HepG2 (cell line): ENCODE results near the gene ZNF683. TPM values are rescaled to one million over a fixed set of nuclear protein-coding genes. Genes with fewer than 3 reads are reported as not detected.
A peak's percentile ranks its signal among the peaks of the same experiment; 100 is the strongest.

Experiments used
- FOXA1 ChIP-seq, 2 experiments: fragments of 450-650 bp in 1 of 2; sonication (generic) in 1 of 2; formaldehyde crosslinking in 1 of 2; IDR thresholded peaks; 2 replicates each; pipeline versions ENCODE4 v1.4.0 to v1.6.1; 2016 to 2020; ENCODE audit warnings: missing genetic modification reagents in 1 of 2
- RBFOX2 ChIP-seq: fragments of 200-400 bp; formaldehyde crosslinking; IDR thresholded peaks from 2 replicates; pipeline ENCODE4 v1.6.1; 2017; ENCODE audit warnings: low read depth, mild to moderate bottlenecking, low read length
- SIX4 ChIP-seq: sonication (generic); formaldehyde crosslinking; IDR thresholded peaks from 2 replicates; pipeline ENCODE4 v1.4.0; 2020; ENCODE audit warnings: missing genetic modification reagents
- ZC3H13 ChIP-seq: sonication (generic); formaldehyde crosslinking; IDR thresholded peaks from 2 replicates; pipeline ENCODE4 v1.8.1; 2023; ENCODE audit warnings: mild to moderate bottlenecking, missing genetic modification reagents, moderate library complexity
- ZNF17 ChIP-seq: sonication (generic); formaldehyde crosslinking; IDR thresholded peaks from 2 replicates; pipeline ENCODE4 v1.5.0; 2020; ENCODE audit warnings: mild to moderate bottlenecking, missing genetic modification reagents
- ZNF207 ChIP-seq: fragments of 450-650 bp; IDR thresholded peaks from 2 replicates; pipeline ENCODE4 v1.6.1; 2016; ENCODE audit warnings: antibody characterized with exemption, borderline replicate concordance
- ZNF264 ChIP-seq: sonication (generic); formaldehyde crosslinking; IDR thresholded peaks from 2 replicates; pipeline ENCODE4 v1.4.0; 2020; ENCODE audit warnings: missing genetic modification reagents
- ZNF670 ChIP-seq: sonication (generic); formaldehyde crosslinking; IDR thresholded peaks from 2 replicates; pipeline ENCODE4 v1.8.0; 2022; ENCODE audit warnings: mild to moderate bottlenecking, missing genetic modification reagents, borderline replicate concordance
- ZSCAN9 ChIP-seq: IDR thresholded peaks from 2 replicates; pipeline ENCODE4 v1.6.1; 2016; ENCODE audit warnings: borderline replicate concordance
- polyA plus RNA-seq, 8 experiments: library from polyadenylated mRNA; depleted of rRNA in 3 of 8; stranded (reverse) in 7 of 8; unstranded in 1 of 8; fragments of >200 nt; fragmentation: Illumina TruSeq in 4 of 8; extraction: Trizol in 4 of 8; gene quantifications; 2 replicates each; pipeline versions ENCODE4 v1.2.1 to v1.2.3, GENCODE V29; 2011 to 2016; ENCODE audit warnings: low read depth in 4 of 8, missing spikeins in 1 of 8, mixed read lengths in 1 of 8; ENCODE audit not compliant: insufficient read depth in 1 of 8
- total RNA-seq, 5 experiments: library from RNA; depleted of rRNA; stranded (reverse); fragments of >200 nt; fragmentation: Illumina TruSeq; extraction: Trizol; gene quantifications; 2 replicates each; pipeline ENCODE4 v1.2.3, GENCODE V29; 2016; ENCODE audit warnings: low read depth in 1 of 5
- TF ChIP-seq, protein P1 (sequence below): sonication (generic); formaldehyde crosslinking; IDR thresholded peaks from one replicate; pipeline ENCODE4 v1.5.1; 2020; ENCODE audit warnings: mild to moderate bottlenecking, missing genetic modification reagents; ENCODE audit errors: not compliant biosample characterization
- TF ChIP-seq, protein P2 (sequence below): sonication (generic); formaldehyde crosslinking; IDR thresholded peaks from 2 replicates; pipeline ENCODE4 v1.4.0; 2020; ENCODE audit warnings: missing genetic modification reagents
- TF ChIP-seq, protein P3 (sequence below): conservative IDR thresholded peaks from 2 replicates; pipeline ENCODE4 v1.6.1; 2018; ENCODE audit warnings: missing genetic modification reagents

The ZNF683 gene
- total and polyA plus RNA-seq, 2 of the 13 experiments (the other 11 are each of a cell fraction or from before 2014, with no cell fraction given): not detected

DNA sequence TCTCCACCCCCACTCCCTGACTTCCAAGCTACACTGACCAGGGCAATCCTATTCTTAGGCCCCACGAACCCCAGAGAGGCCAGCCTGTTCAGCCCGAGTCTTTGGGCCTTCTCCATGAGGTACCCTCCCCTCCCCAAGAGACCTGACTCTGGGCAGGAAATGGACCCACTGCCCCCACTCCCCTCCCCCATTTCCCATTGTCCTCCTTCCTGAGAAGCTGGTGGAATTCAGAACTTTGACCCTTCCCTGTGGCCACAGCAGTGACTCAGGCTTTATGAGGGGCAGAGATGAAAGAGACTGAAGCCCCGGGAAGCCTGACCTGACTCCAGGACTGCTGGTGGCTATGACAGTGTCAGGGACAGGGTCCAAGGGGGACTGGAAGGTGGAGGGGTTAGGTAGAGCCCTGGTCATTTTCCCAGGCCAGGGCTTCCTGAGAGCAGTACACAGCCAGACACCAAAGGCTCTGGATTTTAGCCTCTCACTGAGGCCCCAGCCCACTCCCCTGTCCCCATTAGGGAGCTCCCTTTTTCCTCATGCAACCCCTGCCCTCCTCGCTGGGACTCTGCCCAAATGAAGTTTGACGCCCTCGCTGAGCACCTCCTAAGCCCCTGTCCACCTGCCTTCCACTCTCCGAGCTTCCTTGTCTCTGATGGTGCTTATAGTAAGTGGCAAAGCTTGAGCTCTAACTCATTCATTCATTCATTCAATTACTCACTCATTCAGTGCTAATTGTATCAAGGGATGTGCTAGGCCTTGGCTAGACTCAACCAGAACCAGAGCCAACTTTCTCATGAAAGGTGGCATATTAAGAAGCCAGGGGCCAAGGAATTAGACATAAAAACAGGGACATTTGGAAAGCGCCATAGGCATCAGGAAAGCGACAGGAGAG is 21.6 kb downstream of the ZNF683 start (continued):
- TF ChIP-seq, protein P1, sequence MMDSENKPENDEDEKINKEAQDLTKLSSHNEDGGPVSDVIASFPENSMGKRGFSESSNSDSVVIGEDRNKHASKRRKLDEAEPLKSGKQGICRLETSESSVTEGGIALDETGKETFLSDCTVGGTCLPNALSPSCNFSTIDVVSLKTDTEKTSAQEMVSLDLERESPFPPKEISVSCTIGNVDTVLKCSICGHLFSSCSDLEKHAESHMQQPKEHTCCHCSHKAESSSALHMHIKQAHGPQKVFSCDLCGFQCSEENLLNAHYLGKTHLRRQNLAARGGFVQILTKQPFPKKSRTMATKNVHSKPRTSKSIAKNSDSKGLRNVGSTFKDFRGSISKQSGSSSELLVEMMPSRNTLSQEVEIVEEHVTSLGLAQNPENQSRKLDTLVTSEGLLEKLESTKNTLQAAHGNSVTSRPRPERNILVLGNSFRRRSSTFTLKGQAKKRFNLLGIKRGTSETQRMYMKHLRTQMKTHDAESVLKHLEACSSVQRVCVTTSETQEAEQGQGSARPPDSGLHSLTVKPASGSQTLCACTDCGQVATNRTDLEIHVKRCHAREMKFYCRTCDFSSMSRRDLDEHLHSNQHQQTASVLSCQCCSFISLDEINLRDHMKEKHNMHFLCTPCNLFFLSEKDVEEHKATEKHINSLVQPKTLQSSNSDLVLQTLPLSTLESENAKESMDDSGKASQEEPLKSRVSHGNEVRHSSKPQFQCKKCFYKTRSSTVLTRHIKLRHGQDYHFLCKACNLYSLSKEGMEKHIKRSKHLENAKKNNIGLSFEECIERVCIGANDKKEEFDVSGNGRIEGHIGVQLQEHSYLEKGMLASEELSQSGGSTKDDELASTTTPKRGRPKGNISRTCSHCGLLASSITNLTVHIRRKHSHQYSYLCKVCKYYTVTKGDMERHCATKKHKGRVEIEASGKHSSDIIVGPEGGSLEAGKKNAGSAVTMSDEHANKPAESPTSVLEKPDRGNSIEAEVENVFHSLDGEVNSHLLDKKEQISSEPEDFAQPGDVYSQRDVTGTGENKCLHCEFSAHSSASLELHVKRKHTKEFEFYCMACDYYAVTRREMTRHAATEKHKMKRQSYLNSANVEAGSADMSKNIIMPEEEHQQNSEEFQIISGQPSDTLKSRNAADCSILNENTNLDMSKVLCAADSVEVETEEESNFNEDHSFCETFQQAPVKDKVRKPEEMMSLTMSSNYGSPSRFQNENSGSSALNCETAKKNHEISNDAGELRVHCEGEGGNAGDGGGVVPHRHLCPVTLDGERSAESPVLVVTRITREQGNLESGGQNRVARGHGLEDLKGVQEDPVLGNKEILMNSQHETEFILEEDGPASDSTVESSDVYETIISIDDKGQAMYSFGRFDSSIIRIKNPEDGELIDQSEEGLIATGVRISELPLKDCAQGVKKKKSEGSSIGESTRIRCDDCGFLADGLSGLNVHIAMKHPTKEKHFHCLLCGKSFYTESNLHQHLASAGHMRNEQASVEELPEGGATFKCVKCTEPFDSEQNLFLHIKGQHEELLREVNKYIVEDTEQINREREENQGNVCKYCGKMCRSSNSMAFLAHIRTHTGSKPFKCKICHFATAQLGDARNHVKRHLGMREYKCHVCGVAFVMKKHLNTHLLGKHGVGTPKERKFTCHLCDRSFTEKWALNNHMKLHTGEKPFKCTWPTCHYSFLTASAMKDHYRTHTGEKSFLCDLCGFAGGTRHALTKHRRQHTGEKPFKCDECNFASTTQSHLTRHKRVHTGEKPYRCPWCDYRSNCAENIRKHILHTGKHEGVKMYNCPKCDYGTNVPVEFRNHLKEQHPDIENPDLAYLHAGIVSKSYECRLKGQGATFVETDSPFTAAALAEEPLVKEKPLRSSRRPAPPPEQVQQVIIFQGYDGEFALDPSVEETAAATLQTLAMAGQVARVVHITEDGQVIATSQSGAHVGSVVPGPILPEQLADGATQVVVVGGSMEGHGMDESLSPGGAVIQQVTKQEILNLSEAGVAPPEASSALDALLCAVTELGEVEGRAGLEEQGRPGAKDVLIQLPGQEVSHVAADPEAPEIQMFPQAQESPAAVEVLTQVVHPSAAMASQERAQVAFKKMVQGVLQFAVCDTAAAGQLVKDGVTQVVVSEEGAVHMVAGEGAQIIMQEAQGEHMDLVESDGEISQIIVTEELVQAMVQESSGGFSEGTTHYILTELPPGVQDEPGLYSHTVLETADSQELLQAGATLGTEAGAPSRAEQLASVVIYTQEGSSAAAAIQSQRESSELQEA (CRISPR knock-in tag): peak; percentile 26
- TF ChIP-seq FOXA1 (IDR thresholded peaks at IDR 0.05): no peak
- no peak for TF ChIP-seq FOXA1 (CRISPR knock-in tag; IDR thresholded peaks at IDR 0.05)
- TF ChIP-seq RBFOX2: 0 out of 2 replicates have a peak, but pooled peaks have one; percentile 58
- TF ChIP-seq, protein P2, sequence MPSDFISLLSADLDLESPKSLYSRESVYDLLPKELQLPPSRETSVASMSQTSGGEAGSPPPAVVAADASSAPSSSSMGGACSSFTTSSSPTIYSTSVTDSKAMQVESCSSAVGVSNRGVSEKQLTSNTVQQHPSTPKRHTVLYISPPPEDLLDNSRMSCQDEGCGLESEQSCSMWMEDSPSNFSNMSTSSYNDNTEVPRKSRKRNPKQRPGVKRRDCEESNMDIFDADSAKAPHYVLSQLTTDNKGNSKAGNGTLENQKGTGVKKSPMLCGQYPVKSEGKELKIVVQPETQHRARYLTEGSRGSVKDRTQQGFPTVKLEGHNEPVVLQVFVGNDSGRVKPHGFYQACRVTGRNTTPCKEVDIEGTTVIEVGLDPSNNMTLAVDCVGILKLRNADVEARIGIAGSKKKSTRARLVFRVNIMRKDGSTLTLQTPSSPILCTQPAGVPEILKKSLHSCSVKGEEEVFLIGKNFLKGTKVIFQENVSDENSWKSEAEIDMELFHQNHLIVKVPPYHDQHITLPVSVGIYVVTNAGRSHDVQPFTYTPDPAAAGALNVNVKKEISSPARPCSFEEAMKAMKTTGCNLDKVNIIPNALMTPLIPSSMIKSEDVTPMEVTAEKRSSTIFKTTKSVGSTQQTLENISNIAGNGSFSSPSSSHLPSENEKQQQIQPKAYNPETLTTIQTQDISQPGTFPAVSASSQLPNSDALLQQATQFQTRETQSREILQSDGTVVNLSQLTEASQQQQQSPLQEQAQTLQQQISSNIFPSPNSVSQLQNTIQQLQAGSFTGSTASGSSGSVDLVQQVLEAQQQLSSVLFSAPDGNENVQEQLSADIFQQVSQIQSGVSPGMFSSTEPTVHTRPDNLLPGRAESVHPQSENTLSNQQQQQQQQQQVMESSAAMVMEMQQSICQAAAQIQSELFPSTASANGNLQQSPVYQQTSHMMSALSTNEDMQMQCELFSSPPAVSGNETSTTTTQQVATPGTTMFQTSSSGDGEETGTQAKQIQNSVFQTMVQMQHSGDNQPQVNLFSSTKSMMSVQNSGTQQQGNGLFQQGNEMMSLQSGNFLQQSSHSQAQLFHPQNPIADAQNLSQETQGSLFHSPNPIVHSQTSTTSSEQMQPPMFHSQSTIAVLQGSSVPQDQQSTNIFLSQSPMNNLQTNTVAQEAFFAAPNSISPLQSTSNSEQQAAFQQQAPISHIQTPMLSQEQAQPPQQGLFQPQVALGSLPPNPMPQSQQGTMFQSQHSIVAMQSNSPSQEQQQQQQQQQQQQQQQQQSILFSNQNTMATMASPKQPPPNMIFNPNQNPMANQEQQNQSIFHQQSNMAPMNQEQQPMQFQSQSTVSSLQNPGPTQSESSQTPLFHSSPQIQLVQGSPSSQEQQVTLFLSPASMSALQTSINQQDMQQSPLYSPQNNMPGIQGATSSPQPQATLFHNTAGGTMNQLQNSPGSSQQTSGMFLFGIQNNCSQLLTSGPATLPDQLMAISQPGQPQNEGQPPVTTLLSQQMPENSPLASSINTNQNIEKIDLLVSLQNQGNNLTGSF: no peak
- TF ChIP-seq ZC3H13: peak; percentile 62; the same call in 1 of the 2 replicates
- TF ChIP-seq, protein P3, sequence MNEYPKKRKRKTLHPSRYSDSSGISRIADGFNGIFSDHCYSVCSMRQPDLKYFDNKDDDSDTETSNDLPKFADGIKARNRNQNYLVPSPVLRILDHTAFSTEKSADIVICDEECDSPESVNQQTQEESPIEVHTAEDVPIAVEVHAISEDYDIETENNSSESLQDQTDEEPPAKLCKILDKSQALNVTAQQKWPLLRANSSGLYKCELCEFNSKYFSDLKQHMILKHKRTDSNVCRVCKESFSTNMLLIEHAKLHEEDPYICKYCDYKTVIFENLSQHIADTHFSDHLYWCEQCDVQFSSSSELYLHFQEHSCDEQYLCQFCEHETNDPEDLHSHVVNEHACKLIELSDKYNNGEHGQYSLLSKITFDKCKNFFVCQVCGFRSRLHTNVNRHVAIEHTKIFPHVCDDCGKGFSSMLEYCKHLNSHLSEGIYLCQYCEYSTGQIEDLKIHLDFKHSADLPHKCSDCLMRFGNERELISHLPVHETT (CRISPR knock-in tag): 0 out of 2 replicates have a peak, but pooled peaks have one; percentile 32
- TF ChIP-seq SIX4 (CRISPR knock-in tag): peak; percentile 40; the same call in 1 of the 2 replicates
- peak; percentile 75; the same call in 1 of the 2 replicates for TF ChIP-seq ZNF264
- no peak for TF ChIP-seq ZNF670 (CRISPR knock-in tag)
- no peak for TF ChIP-seq ZNF17 (CRISPR knock-in tag)
- TF ChIP-seq ZNF207: no peak
- TF ChIP-seq ZSCAN9 (CRISPR knock-in tag): peak; percentile 39; the same call in 1 of the 2 replicates
